ENCODE measurements around the gene PCIF1. TPM values are rescaled to one million over a fixed set of nuclear protein-coding genes. Genes with fewer than 3 reads are reported as not detected.

The PCIF1 gene
- total RNA-seq, 2 experiments from 2014 or later, result 100 TPM

GRCh38 chr20:45892828-45893500 lies 41.5 kb upstream of the PCIF1 start:
- Histone ChIP-seq H3K4me3 (ENCODE audit: low read length) (peak overlapping the region; percentile 5), H3K36me3 (ENCODE audit: insufficient read depth, low read length) (peaks cover 47% of the 10 kb centered on the region), H3K27ac (ENCODE audit: low read depth in 1 of 2, low read length in 2 of 2) (peak overlapping the region in 1 of 2 donors; percentile 40), H3K4me1 (ENCODE audit: insufficient read depth, low read length) (peaks cover 51% of the 10 kb centered on the region), H3K27me3 (ENCODE audit: control insufficient read depth in 1 of 2, insufficient read depth in 2 of 2, low read length in 2 of 2) (no peaks in the 10 kb centered on the region), H3K9me3 (ENCODE audit: control insufficient read depth in 1 of 2, insufficient read depth in 1 of 2, low read length in 2 of 2) (no peaks in the 10 kb centered on the region)
- peak overlapping the region; percentile 84 for H3K27ac Mint-ChIP-seq
- ATAC-seq (ENCODE audit: poor library complexity) (no peak), DNase-seq (peak in 7 of 14 experiments; percentile 17 to 47 (median 23))
- ChIA-PET POLR2A (interaction anchor here (1.1 to 8.2 kb wide), 6 partner anchors 11 to 80 kb away, joined by 3 to 105 read pairs (median 12); partner anchors contain the start of genes ACOT8, PCIF1, SNX21 and UBE2C), CTCF (interaction anchor here (0.6 to 2.1 kb wide), 3 partner anchors 29 to 77 kb away, joined by 3 to 6 read pairs (median 3); partner anchors contain the start of gene PCIF1)
- peaks cover 45% of the 10 kb centered on the region for H3K4me1 Mint-ChIP-seq (ENCODE audit: low read depth)
- H3K4me3 Mint-ChIP-seq, result peak overlapping the region; percentile 96
- TF ChIP-seq CTCF (IDR thresholded peaks at IDR 0.05), result no peak
- H3K36me3 Mint-ChIP-seq (ENCODE audit: low read depth), result peaks cover 39% of the 10 kb centered on the region
- intact Hi-C loops (cut with DNase I, micrococcal nuclease), result loop anchor here (5.0 kb wide), 2 partner anchors 36 to 81 kb away; partner anchors contain the start of genes ACOT8 (in 1 of the 2), UBE2C (in 1 of the 2) and ZSWIM3 (in 1 of the 2)
- no peaks in the 10 kb centered on the region for H3K27me3 Mint-ChIP-seq
- no peaks in the 10 kb centered on the region for H3K9me3 Mint-ChIP-seq

GRCh38 chr20:45893831-45894230 lies 40.7 kb upstream of the PCIF1 start:
- no peak for DNase-seq
- Mint-ChIP-seq H3K9me3 (no peaks in the 10 kb centered on the region), H3K36me3 (ENCODE audit: low read depth) (peaks cover 46% of the 10 kb centered on the region), H3K4me1 (ENCODE audit: low read depth) (peaks cover 44% of the 10 kb centered on the region), H3K27ac (no peak overlapping the region), H3K27me3 (no peaks in the 10 kb centered on the region), H3K4me3 (peak overlapping the region; percentile 51)
- ATAC-seq (ENCODE audit: poor library complexity), result no peak
- Histone ChIP-seq H3K27me3 (ENCODE audit: control insufficient read depth in 1 of 2, insufficient read depth in 2 of 2, low read length in 2 of 2) (no peaks in the 10 kb centered on the region), H3K36me3 (ENCODE audit: insufficient read depth, low read length) (peaks cover 54% of the 10 kb centered on the region), H3K4me1 (ENCODE audit: insufficient read depth, low read length) (peaks cover 51% of the 10 kb centered on the region), H3K4me3 (ENCODE audit: low read length) (no peak overlapping the region), H3K9me3 (ENCODE audit: control insufficient read depth in 1 of 2, insufficient read depth in 1 of 2, low read length in 2 of 2) (no peaks in the 10 kb centered on the region), H3K27ac (ENCODE audit: low read depth in 1 of 2, low read length in 2 of 2) (no peak overlapping the region)
- ChIA-PET CTCF (interaction anchor here (2.1 kb wide), 1 partner anchor 76 kb away, joined by 6 read pairs; no protein-coding TSS in a partner anchor), POLR2A (interaction anchor here (5.5 to 8.2 kb wide), 2 partner anchors 13 to 41 kb away, joined by 78 to 105 read pairs; partner anchors contain the start of genes PCIF1 and ZSWIM1)
- intact Hi-C loops (cut with DNase I, micrococcal nuclease), result loop anchor here (5.0 kb wide), 2 partner anchors 37 to 82 kb away; partner anchors contain the start of genes ACOT8 (in 1 of the 2), UBE2C (in 1 of the 2) and ZSWIM3 (in 1 of the 2)
- no peak for TF ChIP-seq CTCF (IDR thresholded peaks at IDR 0.05)

- no peak for ATAC-seq (ENCODE audit: poor library complexity)
- no peak for TF ChIP-seq CTCF (IDR thresholded peaks at IDR 0.05)
- intact Hi-C loops (cut with DNase I, micrococcal nuclease), result loop anchor here (5.0 kb wide), 2 partner anchors 37 to 82 kb away; partner anchors contain the start of genes ACOT8 (in 1 of the 2), UBE2C (in 1 of the 2) and ZSWIM3 (in 1 of the 2)
- Mint-ChIP-seq H3K36me3 (ENCODE audit: low read depth) (peaks cover 50% of the 10 kb centered on the region), H3K27ac (no peak overlapping the region), H3K27me3 (no peaks in the 10 kb centered on the region), H3K4me3 (no peak overlapping the region), H3K4me1 (ENCODE audit: low read depth) (peaks cover 35% of the 10 kb centered on the region), H3K9me3 (no peaks in the 10 kb centered on the region)
- H3K9me3 ChIP-seq (ENCODE audit: control insufficient read depth in 1 of 2, insufficient read depth in 1 of 2, low read length in 2 of 2), result no peaks in the 10 kb centered on the region
- peaks cover 54% of the 10 kb centered on the region for H3K36me3 ChIP-seq (ENCODE audit: insufficient read depth, low read length)
- ChIA-PET CTCF (no interaction called here), POLR2A (interaction anchor here (8.2 kb wide), 1 partner anchor 40 kb away, joined by 105 read pairs; the partner anchor contains the start of gene PCIF1)
- H3K27me3 ChIP-seq (ENCODE audit: control insufficient read depth in 1 of 2, insufficient read depth in 2 of 2, low read length in 2 of 2), result no peaks in the 10 kb centered on the region
- peak in 1 of 14 experiments; percentile 36 for DNase-seq
- no peak overlapping the region for H3K4me3 ChIP-seq (ENCODE audit: low read length)
- peaks cover 51% of the 10 kb centered on the region for H3K4me1 ChIP-seq (ENCODE audit: insufficient read depth, low read length)
- H3K27ac ChIP-seq (ENCODE audit: low read depth in 1 of 2, low read length in 2 of 2), result no peak overlapping the region
These were observed 39.7 kb upstream of the PCIF1 start for GRCh38 chr20:45894797-45895196.

Measured in CD4-positive, alpha-beta T cell (primary cell).